Osteocyte (in vitro differentiated cells): ENCODE results near the gene PTPN1. TPM values are rescaled to one million over a fixed set of nuclear protein-coding genes. Genes with fewer than 3 reads are reported as not detected.
A peak's percentile ranks its signal among the peaks of the same experiment; 100 is the strongest.

Experiments
- DNase-seq: peaks from one replicate; pipeline ENCODE4 v3.0.0; 2021; ENCODE audit warnings: mixed read lengths; ENCODE audit not compliant: unreplicated experiment; ENCODE audit errors: extremely low spot score
- H3K27ac Mint-ChIP-seq: one replicate; pipeline ENCODE4 v1.8.0; 2021; ENCODE audit warnings: mild to moderate bottlenecking, mixed read lengths; ENCODE audit not compliant: unreplicated experiment
- H3K27me3 Mint-ChIP-seq: one replicate; pipeline ENCODE4 v1.8.0; 2021; ENCODE audit warnings: mixed read lengths; ENCODE audit not compliant: unreplicated experiment
- H3K36me3 Mint-ChIP-seq: one replicate; pipeline ENCODE4 v1.8.0; 2021; ENCODE audit warnings: mixed read lengths; ENCODE audit not compliant: unreplicated experiment
- H3K4me1 Mint-ChIP-seq: one replicate; pipeline ENCODE4 v1.8.0; 2021; ENCODE audit warnings: mixed read lengths; ENCODE audit not compliant: unreplicated experiment
- H3K4me3 Mint-ChIP-seq: one replicate; pipeline ENCODE4 v1.8.0; 2021; ENCODE audit warnings: mild to moderate bottlenecking, moderate library complexity, mixed read lengths; ENCODE audit not compliant: unreplicated experiment
- H3K9me3 Mint-ChIP-seq: one replicate; pipeline ENCODE4 v1.8.0; 2021; ENCODE audit warnings: mixed read lengths; ENCODE audit not compliant: unreplicated experiment
- total RNA-seq: library from RNA; stranded (reverse); gene quantifications from 2 replicates; pipeline ENCODE4 v1.2.1, GENCODE V29; 2021
- TF ChIP-seq, protein P1 (sequence below): fragments of 200-600 bp; sonication (generic); IDR thresholded peaks from 2 replicates; pipeline ENCODE4 v1.5.0; 2021; ENCODE audit warnings: antibody characterized with exemption, mild to moderate bottlenecking, moderate library complexity

PTPN1 gene
- total RNA-seq, 1 donor from 2014 or later: 29.1 TPM

DNA sequence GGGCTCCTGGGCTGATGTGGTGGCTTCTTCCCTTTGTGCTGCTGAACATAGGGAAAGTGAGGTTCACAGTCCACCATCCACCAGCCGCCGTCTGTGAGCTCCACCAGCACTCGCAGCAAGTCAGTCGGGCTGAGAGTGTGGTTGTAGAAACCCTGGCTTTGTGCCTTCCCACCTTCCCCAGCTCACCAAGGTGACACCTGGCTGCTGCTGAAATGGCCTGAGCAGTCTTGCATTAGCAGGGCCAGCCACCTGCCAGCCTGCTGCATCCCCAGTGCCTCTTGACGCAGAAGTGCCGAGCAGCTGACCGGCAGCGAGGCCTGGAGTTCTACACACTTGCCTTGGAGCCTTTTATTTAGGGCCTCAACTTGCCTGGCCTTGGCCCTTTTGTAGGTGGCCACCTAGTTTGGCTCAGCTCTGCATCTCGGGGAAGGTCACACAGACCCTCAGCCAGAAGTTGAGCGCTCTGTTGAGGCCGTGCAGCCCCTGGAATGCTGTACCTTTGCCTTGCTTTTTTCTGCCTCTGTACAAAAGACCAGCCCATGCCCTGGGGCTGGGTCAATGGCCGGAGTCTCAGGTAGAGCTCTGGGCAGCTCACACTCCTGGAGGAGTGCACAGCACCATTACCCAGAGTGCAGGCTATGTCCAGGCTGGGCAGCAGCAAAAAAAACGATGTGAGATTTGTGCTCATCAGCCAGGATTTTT lies 76.5 kb downstream of the PTPN1 start:
- DNase-seq: no peak
- H3K27ac Mint-ChIP-seq: no peak overlapping the region
- H3K9me3 Mint-ChIP-seq: no peaks in the 10 kb centered on the region
- peaks cover 5% of the 10 kb centered on the region for H3K4me1 Mint-ChIP-seq
- TF ChIP-seq, protein P1, sequence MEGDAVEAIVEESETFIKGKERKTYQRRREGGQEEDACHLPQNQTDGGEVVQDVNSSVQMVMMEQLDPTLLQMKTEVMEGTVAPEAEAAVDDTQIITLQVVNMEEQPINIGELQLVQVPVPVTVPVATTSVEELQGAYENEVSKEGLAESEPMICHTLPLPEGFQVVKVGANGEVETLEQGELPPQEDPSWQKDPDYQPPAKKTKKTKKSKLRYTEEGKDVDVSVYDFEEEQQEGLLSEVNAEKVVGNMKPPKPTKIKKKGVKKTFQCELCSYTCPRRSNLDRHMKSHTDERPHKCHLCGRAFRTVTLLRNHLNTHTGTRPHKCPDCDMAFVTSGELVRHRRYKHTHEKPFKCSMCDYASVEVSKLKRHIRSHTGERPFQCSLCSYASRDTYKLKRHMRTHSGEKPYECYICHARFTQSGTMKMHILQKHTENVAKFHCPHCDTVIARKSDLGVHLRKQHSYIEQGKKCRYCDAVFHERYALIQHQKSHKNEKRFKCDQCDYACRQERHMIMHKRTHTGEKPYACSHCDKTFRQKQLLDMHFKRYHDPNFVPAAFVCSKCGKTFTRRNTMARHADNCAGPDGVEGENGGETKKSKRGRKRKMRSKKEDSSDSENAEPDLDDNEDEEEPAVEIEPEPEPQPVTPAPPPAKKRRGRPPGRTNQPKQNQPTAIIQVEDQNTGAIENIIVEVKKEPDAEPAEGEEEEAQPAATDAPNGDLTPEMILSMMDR: no peak
- H3K27me3 Mint-ChIP-seq: no peaks in the 10 kb centered on the region
- H3K4me3 Mint-ChIP-seq: no peak overlapping the region
- peaks cover 19% of the 10 kb centered on the region for H3K36me3 Mint-ChIP-seq

DNA sequence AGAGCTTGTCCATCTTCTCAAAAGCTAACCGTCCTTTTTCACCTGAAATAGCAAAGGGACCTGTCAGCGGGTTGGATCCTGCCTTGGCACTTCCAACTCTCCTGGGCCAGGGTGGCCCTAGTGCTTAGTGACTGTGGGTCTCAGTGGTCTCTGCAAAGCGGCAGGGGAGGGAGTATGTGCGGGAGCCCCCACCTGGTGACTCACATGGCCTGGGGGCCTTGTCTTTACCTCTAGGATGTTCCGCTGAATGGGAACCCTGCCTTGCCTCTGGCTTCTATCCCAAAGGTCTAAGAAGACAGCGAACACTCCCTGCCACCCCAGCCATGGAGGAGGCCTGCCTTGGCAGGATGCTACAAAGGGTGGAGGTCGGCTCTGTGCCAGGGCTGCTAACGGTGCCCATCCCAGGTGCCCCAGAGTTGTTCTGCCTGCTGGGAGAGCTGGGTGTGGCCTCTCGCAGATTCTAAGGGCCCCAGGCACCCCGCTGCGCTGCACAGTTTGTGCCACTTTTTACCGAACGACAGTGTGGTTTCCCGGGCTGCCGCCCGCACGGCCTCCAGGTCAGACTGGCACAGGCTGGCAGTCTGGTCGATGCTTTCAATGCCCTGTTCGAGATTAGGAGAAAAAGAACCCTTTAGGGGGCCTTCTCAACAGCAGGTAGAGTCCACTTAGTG lies 77.2 kb downstream of the PTPN1 start:
- no peaks in the 10 kb centered on the region for H3K9me3 Mint-ChIP-seq
- TF ChIP-seq, protein P1: no peak

DNA sequence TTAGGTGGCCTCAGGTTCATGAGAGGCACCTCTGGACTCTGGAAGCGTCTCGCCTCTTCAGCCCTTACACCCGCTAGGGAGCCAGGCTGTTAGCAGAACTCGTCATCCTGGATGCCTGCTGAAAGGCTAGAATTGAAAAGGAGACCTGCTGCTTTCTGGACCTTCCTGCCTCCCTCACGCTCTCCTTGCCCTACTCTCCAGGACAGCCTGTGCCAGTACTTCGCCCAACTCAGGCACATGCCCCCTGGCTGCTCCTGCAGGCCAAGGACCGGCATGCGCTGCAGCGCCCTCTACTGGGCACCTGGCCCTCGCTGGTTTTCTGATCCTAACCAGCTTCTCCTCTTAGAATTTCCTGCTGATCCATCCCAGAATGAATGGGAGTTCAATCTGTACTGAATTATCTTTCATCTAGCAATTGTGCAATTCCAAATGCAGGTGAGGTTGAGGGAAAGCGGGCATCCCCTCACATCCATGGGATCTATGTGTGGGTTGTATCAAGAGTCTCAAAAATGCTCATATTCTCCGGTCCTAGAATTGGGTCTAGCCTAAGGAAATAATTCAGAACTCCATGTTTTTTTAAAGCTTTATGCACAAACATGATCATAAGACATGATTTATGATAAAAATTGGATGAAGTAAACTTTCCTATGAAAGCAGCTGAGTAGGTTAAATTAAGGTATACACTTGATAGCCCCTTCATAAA lies 78.0 kb downstream of the PTPN1 start:
- Mint-ChIP-seq H3K9me3 (no peaks in the 10 kb centered on the region), H3K4me3 (no peak overlapping the region), H3K4me1 (peaks cover 5% of the 10 kb centered on the region), H3K27ac (no peak overlapping the region), H3K27me3 (no peaks in the 10 kb centered on the region), H3K36me3 (peaks cover 17% of the 10 kb centered on the region)
- peak; percentile 90 for DNase-seq
- TF ChIP-seq, protein P1: peak; percentile 88

More for the DNA sequence above, 77.2 kb downstream of the PTPN1 start:
- Mint-ChIP-seq H3K27ac (no peak overlapping the region), H3K4me1 (peaks cover 5% of the 10 kb centered on the region), H3K36me3 (peaks cover 17% of the 10 kb centered on the region), H3K4me3 (no peak overlapping the region), H3K27me3 (no peaks in the 10 kb centered on the region)
- no peak for DNase-seq

DNA sequence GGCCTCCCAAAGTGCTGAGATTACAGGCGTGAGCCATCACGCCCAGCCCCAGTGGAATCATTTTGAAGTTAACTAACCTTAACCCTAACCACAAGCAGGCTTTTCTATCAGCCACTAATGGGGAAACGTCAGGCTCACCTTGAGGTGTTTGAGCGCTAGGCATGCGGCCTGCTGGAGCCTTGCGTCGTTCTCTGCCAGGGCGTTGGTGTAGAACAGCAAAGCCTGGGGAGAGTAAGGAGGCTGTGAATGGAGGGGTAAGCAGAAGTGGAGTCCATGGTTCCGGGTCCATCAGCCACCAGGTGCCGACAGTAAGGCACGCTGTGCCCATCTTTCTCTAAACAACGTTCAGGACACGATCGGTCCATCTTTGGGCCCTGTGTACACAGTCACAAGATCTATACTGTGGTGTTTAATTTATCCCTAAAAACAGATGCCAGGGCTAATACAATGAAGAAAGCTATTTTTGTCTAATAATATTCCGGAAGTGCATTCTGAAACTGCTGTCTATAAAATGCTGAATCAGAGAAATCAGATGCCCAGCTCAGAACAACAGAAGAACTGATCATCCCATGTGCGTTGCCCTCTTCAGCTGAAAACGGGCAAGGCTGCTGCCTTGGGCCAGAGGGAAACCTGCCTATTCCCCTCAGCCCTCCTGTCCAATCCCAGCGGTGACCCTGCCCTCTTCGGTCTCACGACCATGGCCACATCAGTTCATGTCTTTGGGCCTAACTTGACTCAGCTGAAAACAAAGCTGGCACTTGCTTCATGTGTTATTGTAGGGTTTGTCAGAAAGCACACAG lies 79.6 kb downstream of the PTPN1 start:
- no peak overlapping the region for H3K4me3 Mint-ChIP-seq
- no peaks in the 10 kb centered on the region for H3K9me3 Mint-ChIP-seq
- H3K4me1 Mint-ChIP-seq: peaks cover 4% of the 10 kb centered on the region
- no peak overlapping the region for H3K27ac Mint-ChIP-seq
- TF ChIP-seq, protein P1: no peak
- no peak for DNase-seq
- H3K27me3 Mint-ChIP-seq: no peaks in the 10 kb centered on the region
- H3K36me3 Mint-ChIP-seq: peaks cover 13% of the 10 kb centered on the region
